GM06990 (cell line): Measurements from ENCODE around the gene SASH1.

Experiments used
- DNase-seq: peaks from one replicate; pipeline ENCODE4 v3.0.0-alpha.2; 2011; ENCODE audit not compliant: insufficient read length; ENCODE audit errors: extremely low read depth
- H3K27me3 ChIP-seq: replicated peaks from 2 replicates; pipeline ENCODE4 v1.6.0; 2011; ENCODE audit warnings: low read length; ENCODE audit not compliant: control insufficient read depth, insufficient read depth
- H3K36me3 ChIP-seq: 2 replicates; pipeline ENCODE4 v1.5.1; 2011; ENCODE audit warnings: low read length; ENCODE audit not compliant: control insufficient read depth, insufficient read depth
- H3K4me3 ChIP-seq: replicated peaks from 2 replicates; pipeline ENCODE4 v1.5.1; 2011; ENCODE audit warnings: low read depth, mild to moderate bottlenecking, control low read depth, low read length
- CTCF ChIP-seq: IDR thresholded peaks from 2 replicates; pipeline ENCODE4 v1.5.1; 2011; ENCODE audit warnings: low read length, control low read depth, mild to moderate bottlenecking, inconsistent platforms; ENCODE audit not compliant: insufficient read depth, poor library complexity, severe bottlenecking

SASH1 gene

DNA sequence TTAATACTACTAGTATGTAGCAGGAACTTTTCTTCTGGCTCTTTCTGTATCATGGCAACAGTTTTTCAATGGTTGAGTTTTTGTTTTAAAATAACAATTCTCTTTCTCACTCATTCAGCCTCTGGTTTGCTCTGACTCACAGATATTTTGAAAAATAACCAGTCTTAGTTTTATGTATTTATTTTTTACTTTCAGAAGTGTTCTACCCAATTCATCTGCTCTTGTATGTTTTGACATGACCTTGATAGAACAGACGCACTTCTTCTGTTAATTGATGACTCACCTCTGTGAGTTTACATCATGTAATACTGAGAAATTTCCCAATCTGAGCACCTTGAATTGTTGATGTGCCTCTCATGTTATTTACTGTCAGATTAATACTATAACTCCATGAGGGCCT, 178.9 kb downstream of the SASH1 start:
- DNase-seq, result no peak
- no peaks in the 10 kb centered on the region for H3K27me3 ChIP-seq
- no peak for TF ChIP-seq CTCF
- no peaks in the 10 kb centered on the region for H3K36me3 ChIP-seq
- H3K4me3 ChIP-seq, result no peak overlapping the region

GRCh38 chr6:148523048-148523447, 180.4 kb downstream of the SASH1 start:
- Histone ChIP-seq H3K27me3 (no peaks in the 10 kb centered on the region), H3K4me3 (no peak overlapping the region), H3K36me3 (no peaks in the 10 kb centered on the region)
- DNase-seq, result no peak
- no peak for TF ChIP-seq CTCF

GRCh38 chr6:148523551-148523950, 180.9 kb downstream of the SASH1 start:
- Histone ChIP-seq H3K36me3 (no peaks in the 10 kb centered on the region), H3K27me3 (no peaks in the 10 kb centered on the region), H3K4me3 (no peak overlapping the region)
- no peak for TF ChIP-seq CTCF
- DNase-seq, result no peak

DNA sequence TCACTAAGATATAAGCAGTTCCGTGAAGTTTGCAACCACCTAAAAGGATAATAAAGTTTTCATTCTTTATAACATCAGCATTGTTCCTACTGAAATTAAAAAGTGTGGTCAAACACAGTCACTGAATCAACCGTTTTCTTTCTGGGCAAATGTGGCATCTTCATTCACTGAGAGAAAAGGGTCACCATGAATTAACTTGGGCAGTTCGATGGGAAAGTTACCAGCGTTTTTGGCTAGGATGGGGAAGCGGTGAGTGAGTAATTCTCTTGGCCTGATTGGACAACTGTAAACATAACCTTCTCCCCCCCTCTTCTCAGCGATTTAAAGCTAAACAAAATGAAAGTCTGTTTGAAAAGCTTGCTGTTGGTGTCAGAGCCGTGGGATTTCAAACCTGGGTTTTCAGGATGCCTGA, 181.8 kb downstream of the SASH1 start:
- Histone ChIP-seq H3K27me3 (no peaks in the 10 kb centered on the region), H3K4me3 (no peak overlapping the region), H3K36me3 (no peaks in the 10 kb centered on the region)
- DNase-seq, result no peak
- no peak for TF ChIP-seq CTCF

DNA sequence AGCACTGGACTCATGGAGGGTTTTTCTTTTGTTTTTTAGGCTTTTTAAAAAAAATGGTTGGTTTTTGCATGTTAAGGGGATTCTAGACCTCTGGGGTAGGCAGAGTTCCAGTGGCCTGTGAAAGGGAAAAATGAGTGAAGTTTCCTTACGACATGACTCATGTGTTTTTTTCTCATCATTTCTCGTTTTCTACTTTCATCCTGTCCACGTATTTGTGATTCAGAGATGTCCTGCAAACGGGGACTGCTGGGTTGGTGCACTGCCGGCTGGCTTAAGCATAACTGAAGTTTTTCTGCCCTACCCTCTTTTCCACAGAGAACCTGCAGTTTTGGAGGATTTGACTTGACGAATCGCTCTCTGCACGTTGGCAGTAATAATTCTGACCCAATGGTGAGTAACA, 182.3 kb downstream of the SASH1 start:
- Histone ChIP-seq H3K36me3 (no peaks in the 10 kb centered on the region), H3K4me3 (no peak overlapping the region), H3K27me3 (no peaks in the 10 kb centered on the region)
- DNase-seq, result no peak
- no peak for TF ChIP-seq CTCF

DNA sequence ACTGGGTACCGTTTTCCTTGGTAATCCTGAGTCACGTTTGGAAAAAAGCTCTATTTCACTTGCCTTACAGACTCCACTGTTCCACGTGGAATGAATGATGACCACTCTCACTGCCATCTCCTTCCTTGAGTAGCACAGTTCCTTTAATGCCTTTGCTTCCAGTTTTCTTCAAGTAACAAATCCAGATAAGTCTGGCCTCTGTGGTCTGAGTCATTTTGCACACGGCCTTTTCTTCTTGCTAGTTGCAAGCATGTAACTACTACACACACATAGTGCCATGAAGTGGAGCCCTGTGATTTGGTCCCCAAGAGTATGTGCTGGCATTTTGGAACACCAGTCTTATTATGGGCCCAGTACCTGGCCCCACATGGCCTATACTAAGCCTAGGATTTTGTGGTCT, 182.8 kb downstream of the SASH1 start:
- H3K36me3 ChIP-seq, result no peaks in the 10 kb centered on the region
- DNase-seq, result no peak
- no peak overlapping the region for H3K4me3 ChIP-seq
- no peak for TF ChIP-seq CTCF
- no peaks in the 10 kb centered on the region for H3K27me3 ChIP-seq
